Activated CD4-positive, alpha-beta T cell treated with anti-CD3 and anti-CD28 coated beads, Interleukin-2, amount 50 U/mL, for 1 hour (primary cell): ENCODE results near the gene VDAC1.

ENCODE experiments used
- DNase-seq: peaks from one replicate; pipeline ENCODE4 v3.0.0-alpha.2; 2020

VDAC1 gene

GRCh38 chr5:133921979-133922378 lies 82.8 kb downstream of the VDAC1 start:
- no peak for DNase-seq
